ENCODE data around the gene TRAF3.

GRCh38 chr14:102729268-102729667 lies 48.0 kb upstream of the TRAF3 start:
- no peak for TF ChIP-seq POLR2A (IDR thresholded peaks at IDR 0.05)
- TF ChIP-seq CTCF (IDR thresholded peaks at IDR 0.05 in 4 of 5, conservative IDR thresholded peaks at IDR 0.05 in 1 of 5): no peak
